T-cell (primary cell): ENCODE results near the gene GNB3. TPM values are rescaled to one million over a fixed set of nuclear protein-coding genes. Genes with fewer than 3 reads are reported as not detected.
"Not testable (repeated sequence)": the region's sequence is repeated elsewhere in the genome, so short reads cannot be mapped to it uniquely, and the experiment has no call there.

ENCODE experiments used
- ATAC-seq, 4 experiments: fragments of 200-7000 bp in 3 of 4; fragments of 150-1000 bp in 1 of 4; cut with Tn5 transposase; replicated peaks in 1 of 4; 1 replicate in 3 of 4; 2 replicates in 1 of 4; pipeline ENCODE4 v1.10.0; 2021; ENCODE audit warnings: moderate library complexity in 3 of 4, mild to moderate bottlenecking in 2 of 4, moderate number of reproducible peaks in 1 of 4
- CTCF ChIA-PET, 2 donors: fragments of 300-600 bp; sonication (Branson Sonifier 250); formaldehyde crosslinking; loops; one replicate each; lab custom pipeline; 2022; ENCODE audit warnings: antibody characterized with exemption in 2 of 2; lab: Charles Lee
- POLR2A ChIA-PET, 2 donors: fragments of 300-600 bp; sonication (Branson Sonifier 250); formaldehyde crosslinking; loops; one replicate each; lab custom pipeline; 2022; ENCODE audit warnings: antibody characterized with exemption in 2 of 2; lab: Charles Lee
- DNase-seq, 35 experiments: peaks; one replicate each; pipeline versions ENCODE4 v3.0.0 to v3.0.0-alpha.2; 2013 to 2023
- H3K27ac ChIP-seq: one replicate; pipeline ENCODE4 v1.5.1; 2013; ENCODE audit warnings: low read length
- H3K27me3 ChIP-seq, 2 experiments: replicated peaks in 1 of 2; 1 replicate in 1 of 2; 2 replicates in 1 of 2; pipeline versions ENCODE4 v1.6.1 to v1.7.0; 2013; ENCODE audit warnings: low read length in 1 of 2, mixed read lengths in 1 of 2; ENCODE audit not compliant: control insufficient read depth in 2 of 2, insufficient read depth in 2 of 2; ENCODE audit errors: extremely low read depth in 1 of 2
- H3K36me3 ChIP-seq, 2 donors: 1 replicate in 1 of 2; 2 replicates in 1 of 2; pipeline versions ENCODE4 v1.6.1 to v1.7.0; 2013; ENCODE audit warnings: low read length in 1 of 2; ENCODE audit not compliant: control insufficient read depth in 2 of 2, insufficient read depth in 1 of 2; ENCODE audit errors: extremely low read depth in 1 of 2
- H3K4me1 ChIP-seq, 2 experiments: 1 replicate in 1 of 2; 2 replicates in 1 of 2; pipeline versions ENCODE4 v1.6.1 to v1.7.0; 2013; ENCODE audit warnings: low read length in 2 of 2, mixed read lengths in 1 of 2; ENCODE audit not compliant: insufficient read depth in 2 of 2, control insufficient read depth in 1 of 2; ENCODE audit errors: extremely low read depth in 1 of 2
- H3K4me3 ChIP-seq, 2 donors: 1 replicate in 1 of 2; 2 replicates in 1 of 2; pipeline versions ENCODE4 v1.5.1 to v1.7.0; 2013; ENCODE audit warnings: mild to moderate bottlenecking in 2 of 2, low read length in 1 of 2, moderate library complexity in 1 of 2; ENCODE audit not compliant: control insufficient read depth in 1 of 2; ENCODE audit errors: extremely low read depth in 1 of 2
- H3K9me3 ChIP-seq: 2 replicates; pipeline ENCODE4 v1.7.0; 2013
- H3K27ac Mint-ChIP-seq, 2 donors: one replicate each; pipeline ENCODE4 v1.8.0; 2020 to 2021; ENCODE audit warnings: mild to moderate bottlenecking in 2 of 2, mixed read lengths in 2 of 2
- H3K27me3 Mint-ChIP-seq, 2 donors: one replicate each; pipeline ENCODE4 v1.8.0; 2021 to 2022; ENCODE audit warnings: mixed read lengths in 2 of 2
- H3K36me3 Mint-ChIP-seq: one replicate; pipeline ENCODE4 v1.8.0; 2021; ENCODE audit warnings: mixed read lengths
- H3K4me1 Mint-ChIP-seq, 3 donors: one replicate each; pipeline ENCODE4 v1.8.0; 2020 to 2022; ENCODE audit warnings: mixed read lengths in 3 of 3, mild to moderate bottlenecking in 1 of 3
- H3K4me3 Mint-ChIP-seq, 3 donors: one replicate each; pipeline ENCODE4 v1.8.0; 2020 to 2022; ENCODE audit warnings: mild to moderate bottlenecking in 3 of 3, mixed read lengths in 3 of 3, moderate library complexity in 3 of 3
- H3K9me3 Mint-ChIP-seq, 3 donors: one replicate each; pipeline ENCODE4 v1.8.0; 2020 to 2022; ENCODE audit warnings: mixed read lengths in 3 of 3
- WGBS: methylation state at CpG from one replicate; pipeline ENCODE4 v1.1.5; 2013; ENCODE audit warnings: missing lambda C conversion rate; ENCODE audit not compliant: insufficient coverage; 5-methylcytosine and 5-hydroxymethylcytosine counted together
- total RNA-seq, 35 experiments: library from RNA in 6 of 35; stranded (reverse) in 6 of 35; fragments of 120-200 nt in 1 of 35; gene quantifications; one replicate each; pipeline versions ENCODE4 v1.2.1 to v1.2.4 and lab custom pipeline; 2013 to 2026

Gene GNB3
- total RNA-seq, 5 donors from 2014 or later (not counting 1 experiment from before 2014, with no cell fraction given), result 0.85 to 4.3 (median 3.4) TPM

DNA sequence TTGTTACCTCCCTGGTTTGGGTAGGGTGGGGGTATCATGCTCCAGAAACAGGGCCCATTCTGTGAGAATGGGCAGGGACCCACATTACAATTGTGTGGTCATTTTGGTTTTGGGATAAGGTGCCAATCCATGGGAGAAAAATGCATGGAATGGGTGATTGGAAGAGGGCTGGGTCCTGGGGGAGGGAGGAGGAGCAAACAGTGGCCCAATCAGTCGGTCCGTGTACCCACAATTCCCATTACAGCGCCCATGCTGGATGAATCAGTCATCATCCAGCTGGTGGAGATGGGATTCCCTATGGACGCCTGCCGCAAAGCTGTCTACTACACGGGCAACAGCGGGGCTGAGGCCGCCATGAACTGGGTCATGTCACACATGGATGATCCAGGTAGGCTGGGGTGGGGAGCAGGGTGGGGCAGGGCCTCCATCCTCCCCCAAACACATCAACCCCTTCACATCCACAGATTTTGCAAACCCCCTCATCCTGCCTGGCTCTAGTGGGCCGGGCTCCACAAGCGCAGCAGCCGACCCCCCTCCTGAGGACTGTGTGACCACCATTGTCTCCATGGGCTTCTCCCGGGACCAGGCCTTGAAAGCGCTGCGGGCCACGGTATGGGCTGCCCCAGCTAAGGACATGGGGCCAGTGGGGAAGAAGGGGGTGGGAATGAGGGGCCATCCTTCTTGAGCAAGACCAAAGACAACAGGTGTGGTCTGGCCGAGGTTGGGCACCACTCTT, 23.0 kb downstream of the GNB3 start:
- H3K4me3 ChIP-seq, result no peak overlapping the region

GRCh38 chr12:6865307-6865706, 24.6 kb downstream of the GNB3 start:
- peaks cover 6 to 34% of the 10 kb centered on the region in 2 experiments for H3K4me1 ChIP-seq
- ATAC-seq, result not testable (repeated sequence)

More for the DNA sequence above, 23.0 kb downstream of the GNB3 start:
- no peaks in the 10 kb centered on the region for H3K9me3 Mint-ChIP-seq
- DNase-seq (no peak), ATAC-seq (no peak)
- H3K27ac ChIP-seq, result no peak overlapping the region
- WGBS, result 96% methylated on average over 8 of the region's 16 CpGs
- CTCF ChIA-PET, result no interaction called here
- POLR2A ChIA-PET, result interaction anchor here in 1 of 2 donors (0.5 kb wide), 1 partner anchor 160 kb away, joined by 3 read pairs; no protein-coding TSS in a partner anchor
- peaks cover 27 to 64% of the 10 kb centered on the region in 2 donors for H3K36me3 ChIP-seq
- H3K27me3 Mint-ChIP-seq, result no peaks in the 10 kb centered on the region
- peaks cover 3 to 19% of the 10 kb centered on the region in 2 experiments for H3K4me1 ChIP-seq
- no peak overlapping the region for H3K27ac Mint-ChIP-seq
- peaks cover 40% of the 10 kb centered on the region for H3K36me3 Mint-ChIP-seq
- H3K9me3 ChIP-seq, result no peaks in the 10 kb centered on the region
- H3K4me3 Mint-ChIP-seq, result no peak overlapping the region
- H3K27me3 ChIP-seq, result no peaks in the 10 kb centered on the region
- peaks cover 12 to 16% (median 15%) of the 10 kb centered on the region in 3 donors for H3K4me1 Mint-ChIP-seq

DNA sequence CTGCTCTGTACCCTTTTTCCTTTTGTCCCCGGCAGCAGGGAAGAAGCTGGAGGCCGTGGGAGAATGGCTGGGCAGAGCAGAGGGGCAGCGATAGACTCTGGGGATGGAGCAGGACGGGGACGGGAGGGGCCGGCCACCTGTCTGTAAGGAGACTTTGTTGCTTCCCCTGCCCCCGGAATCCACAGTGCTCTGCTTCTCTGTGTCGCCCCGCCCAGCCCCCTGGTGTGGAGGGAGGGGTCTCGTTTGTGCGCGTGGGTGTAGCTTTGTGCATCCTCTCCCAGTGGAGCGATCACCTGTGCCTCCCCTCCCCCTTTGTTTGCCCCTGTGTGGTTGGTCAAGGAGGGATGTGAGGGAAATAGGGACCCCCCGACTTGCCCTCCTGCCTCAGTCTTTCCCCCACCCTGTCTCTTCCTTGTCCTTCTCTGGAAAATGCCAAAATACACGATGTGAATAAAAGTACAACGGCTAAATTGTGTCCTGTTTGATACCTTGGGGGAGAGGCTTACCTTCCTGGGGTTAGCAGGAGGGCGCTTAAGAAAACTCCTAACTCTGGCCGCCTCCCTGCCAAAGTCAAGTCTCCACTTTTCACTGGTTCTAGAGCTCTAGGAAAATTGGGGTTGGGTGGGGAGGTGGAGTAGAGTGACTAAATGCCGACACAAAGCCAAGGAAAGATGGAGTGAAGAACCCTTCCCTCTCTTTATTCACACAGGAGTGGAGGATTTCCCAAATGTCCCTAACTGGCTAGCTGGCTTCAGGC, 25.6 kb downstream of the GNB3 start:
- Mint-ChIP-seq H3K4me1 (peaks cover 37 to 42% (median 40%) of the 10 kb centered on the region in 3 donors), H3K36me3 (peaks cover 38% of the 10 kb centered on the region), H3K4me3 (peak overlapping the region; percentile 86 to 92 (median 87)), H3K27ac (peak overlapping the region; percentile 91), H3K27me3 (no peaks in the 10 kb centered on the region), H3K9me3 (no peaks in the 10 kb centered on the region)
- H3K27ac ChIP-seq, result peak overlapping the region; percentile 86
- peaks cover 17 to 59% of the 10 kb centered on the region in 2 donors for H3K36me3 ChIP-seq
- H3K9me3 ChIP-seq, result no peaks in the 10 kb centered on the region
- ATAC-seq, result no peak
- ChIA-PET POLR2A (interaction anchor here (0.7 to 1.4 kb wide), 2 partner anchors 14 to 151 kb away, joined by 5 to 6 read pairs; partner anchors contain the start of gene USP5 (in 1 of the 2)), CTCF (interaction anchor here (0.6 to 1.5 kb wide), 9 partner anchors 8 to 241 kb away, joined by 3 to 8 read pairs (median 5); partner anchors contain the start of genes CDCA3 (in 1 of the 2), USP5 (in 1 of the 2) and ZNF384 (in 1 of the 2))
- 83% methylated on average over 1 of the region's 19 CpGs for WGBS
- no peaks in the 10 kb centered on the region for H3K27me3 ChIP-seq
- no peak for DNase-seq
- peaks cover 10 to 43% of the 10 kb centered on the region in 2 experiments for H3K4me1 ChIP-seq
- H3K4me3 ChIP-seq, result peak overlapping the region in 1 of 2 donors; percentile 65

More at GRCh38 chr12:6865307-6865706, 24.6 kb downstream of the GNB3 start:
- H3K27ac ChIP-seq, H3K27me3 ChIP-seq, DNase-seq, H3K4me3 ChIP-seq, H3K27me3 Mint-ChIP-seq, H3K9me3 ChIP-seq, H3K9me3 Mint-ChIP-seq: not testable (repeated sequence)
- peak overlapping the region; percentile 18 to 49 (median 20) for H3K4me3 Mint-ChIP-seq
- POLR2A ChIA-PET, result interaction anchor here in 1 of 2 donors (0.5 kb wide), 1 partner anchor 75 kb away, joined by 3 read pairs; no protein-coding TSS in a partner anchor
- CTCF ChIA-PET, result interaction anchor here in 1 of 2 donors (0.9 to 1.3 kb wide), 2 partner anchors 13 to 42 kb away, joined by 3 to 5 read pairs; no protein-coding TSS in a partner anchor
- peaks cover 43% of the 10 kb centered on the region for H3K36me3 Mint-ChIP-seq
- H3K27ac Mint-ChIP-seq, result peak overlapping the region; percentile 13 to 69
- peaks cover 26 to 32% (median 30%) of the 10 kb centered on the region in 3 donors for H3K4me1 Mint-ChIP-seq
- peaks cover 23 to 60% of the 10 kb centered on the region in 2 donors for H3K36me3 ChIP-seq
- 100% methylated on average over 1 of the region's 5 CpGs for WGBS

- DNase-seq (peak in 3 of 35 experiments; percentile 31 to 60 (median 44)), ATAC-seq (peak; percentile 0 to 4 (median 1))
- 10% methylated on average over 31 of the region's 33 CpGs for WGBS
- H3K27ac Mint-ChIP-seq, result peak overlapping the region; percentile 91
- Histone ChIP-seq H3K36me3 (peaks cover 11 to 52% of the 10 kb centered on the region in 2 donors), H3K4me1 (peaks cover 16 to 49% of the 10 kb centered on the region in 2 experiments), H3K27ac (peak overlapping the region; percentile 86), H3K4me3 (peak overlapping the region; percentile 44 to 65), H3K9me3 (no peaks in the 10 kb centered on the region), H3K27me3 (no peaks in the 10 kb centered on the region)
- peaks cover 38% of the 10 kb centered on the region for H3K36me3 Mint-ChIP-seq
- ChIA-PET POLR2A (interaction anchor here (0.7 to 1.4 kb wide), 2 partner anchors 15 to 151 kb away, joined by 5 to 6 read pairs; partner anchors contain the start of gene USP5 (in 1 of the 2)), CTCF (interaction anchor here (0.6 to 1.5 kb wide), 9 partner anchors 8 to 240 kb away, joined by 3 to 8 read pairs (median 5); partner anchors contain the start of genes CDCA3 (in 1 of the 2), USP5 (in 1 of the 2) and ZNF384 (in 1 of the 2))
- no peaks in the 10 kb centered on the region for H3K9me3 Mint-ChIP-seq
- no peaks in the 10 kb centered on the region for H3K27me3 Mint-ChIP-seq
- H3K4me3 Mint-ChIP-seq, result peak overlapping the region; percentile 86 to 92 (median 87)
- peaks cover 43 to 48% (median 46%) of the 10 kb centered on the region in 3 donors for H3K4me1 Mint-ChIP-seq
Measured at GRCh38 chr12:6866920-6867412, 26.2 kb downstream of the GNB3 start.

GRCh38 chr12:6867413-6868210, 26.9 kb downstream of the GNB3 start, which contains the start of gene TPI1:
TPI1 (plus strand) TSS chr12:6867531; CDS start chr12:6867567, 36 bp downstream.
- ChIA-PET CTCF (interaction anchor here (0.6 to 2.0 kb wide), 9 partner anchors 9 to 240 kb away, joined by 3 to 12 read pairs (median 5); partner anchors contain the start of genes CDCA3 (in 1 of the 2), USP5 (in 1 of the 2) and ZNF384 (in 1 of the 2)), POLR2A (interaction anchor here (0.7 to 1.4 kb wide), 3 partner anchors 15 to 150 kb away, joined by 3 to 6 read pairs (median 5); partner anchors contain the start of gene USP5 (in 2 of the 2))
- Histone ChIP-seq H3K36me3 (peaks cover 10 to 48% of the 10 kb centered on the region in 2 donors), H3K27ac (peak within 1 kb of the TSS; percentile 86), H3K4me3 (peak within 1 kb of the TSS; percentile 62 to 65), H3K4me1 (peaks cover 20 to 56% of the 10 kb centered on the region in 2 experiments), H3K9me3 (no peaks in the 10 kb centered on the region), H3K27me3 (no peaks in the 10 kb centered on the region)
- Mint-ChIP-seq H3K4me3 (peak within 1 kb of the TSS; percentile 86 to 92 (median 87)), H3K36me3 (peaks cover 34% of the 10 kb centered on the region), H3K4me1 (peaks cover 49 to 54% (median 51%) of the 10 kb centered on the region in 3 donors), H3K27ac (peak within 1 kb of the TSS; percentile 91), H3K27me3 (no peaks in the 10 kb centered on the region), H3K9me3 (no peaks in the 10 kb centered on the region)
- WGBS, result under 1% methylated on average over 73 of the region's 86 CpGs
- DNase-seq (peak in 33 of 35 experiments; percentile 32 to 82 (median 52)), ATAC-seq (peak; percentile 75 to 79 (median 76))
